K562 (cell line): Measurements from ENCODE around the gene SPTBN2. TPM values are rescaled to one million over a fixed set of nuclear protein-coding genes. Genes with fewer than 3 reads are reported as not detected.
A peak's percentile ranks its signal among the peaks of the same experiment; 100 is the strongest.

ENCODE experiments used
- BMI1 ChIP-seq: fragments of 150-350 bp; IDR thresholded peaks from 2 replicates; pipeline ENCODE4 v1.6.1; 2014; ENCODE audit warnings: low read length
- CAMTA2 ChIP-seq: fragments of 250-450 bp; sonication (Bioruptor Pico); conservative IDR thresholded peaks from 2 replicates; pipeline ENCODE4 v1.5.1; 2022
- ELF1 ChIP-seq: fragments of 200-800 bp; sonication (Bioruptor generic); IDR thresholded peaks from 2 replicates; pipeline ENCODE4 v1.6.1; 2016; ENCODE audit warnings: missing genetic modification characterization, missing compliant biosample characterization
- ETS2 ChIP-seq: IDR thresholded peaks from 2 replicates; pipeline ENCODE4 v1.6.1; 2016; ENCODE audit warnings: borderline replicate concordance, missing genetic modification characterization, mild to moderate bottlenecking, moderate library complexity, missing compliant biosample characterization; ENCODE audit not compliant: poor library complexity, severe bottlenecking
- KDM1A ChIP-seq, 2 experiments: fragments of 450-650 bp; IDR thresholded peaks; 2 replicates each; pipeline ENCODE4 v1.6.1; 2016; ENCODE audit warnings: mild to moderate bottlenecking in 2 of 2
- KDM5B ChIP-seq: fragments of 200-600 bp; sonication (generic); IDR thresholded peaks from 2 replicates; pipeline ENCODE4 v1.6.1; 2012; ENCODE audit warnings: low read depth, mild to moderate bottlenecking, moderate library complexity, low read length, control low read depth, inconsistent platforms; ENCODE audit not compliant: insufficient replicate concordance
- NCOA1 ChIP-seq: fragments of 450-650 bp; IDR thresholded peaks from 2 replicates; pipeline ENCODE4 v1.6.1; 2016; ENCODE audit warnings: low read depth
- NONO ChIP-seq, 2 experiments: fragments of 200-400 bp in 1 of 2; fragments of 450-650 bp in 1 of 2; formaldehyde crosslinking in 1 of 2; IDR thresholded peaks; 2 replicates each; pipeline ENCODE4 v1.6.1; 2017; ENCODE audit warnings: low read depth in 2 of 2, mild to moderate bottlenecking in 2 of 2, moderate library complexity in 2 of 2, low read length in 1 of 2
- NR2C2 ChIP-seq, 2 experiments: fragments of 200-800 bp in 1 of 2; sonication (Bioruptor generic) in 1 of 2; sonication (generic) in 1 of 2; formaldehyde crosslinking in 1 of 2; IDR thresholded peaks; 2 replicates each; pipeline versions ENCODE4 v1.6.1 to v1.8.0; 2016 to 2022; ENCODE audit warnings: mild to moderate bottlenecking in 1 of 2, missing compliant biosample characterization in 1 of 2, missing genetic modification characterization in 1 of 2, missing genetic modification reagents in 1 of 2
- POLR3A ChIP-seq: IDR thresholded peaks from 2 replicates; pipeline ENCODE4 v1.6.1; 2011; ENCODE audit warnings: borderline replicate concordance, mild to moderate bottlenecking, moderate library complexity; ENCODE audit not compliant: insufficient read length, insufficient read depth; ENCODE audit errors: extremely low read depth
- RBM15 ChIP-seq: fragments of 200-400 bp; formaldehyde crosslinking; IDR thresholded peaks from 2 replicates; pipeline ENCODE4 v1.6.1; 2018; ENCODE audit warnings: mild to moderate bottlenecking, low read length, moderate library complexity; ENCODE audit not compliant: insufficient read depth
- TBL1XR1 ChIP-seq, 2 experiments: IDR thresholded peaks; 2 replicates each; pipeline ENCODE4 v1.6.1; 2012; ENCODE audit warnings: improper control_type of control experiment in 2 of 2, low read length in 2 of 2, mild to moderate bottlenecking in 1 of 2
- THAP12 ChIP-seq: fragments of 250-450 bp; sonication (Bioruptor Pico); IDR thresholded peaks from 2 replicates; pipeline ENCODE4 v1.9.0; 2021; ENCODE audit warnings: mild to moderate bottlenecking, inconsistent platforms
- ZBTB8A ChIP-seq: fragments of 450-650 bp; IDR thresholded peaks from 2 replicates; pipeline ENCODE4 v1.6.1; 2018; ENCODE audit warnings: mild to moderate bottlenecking, moderate library complexity; ENCODE audit not compliant: partially characterized antibody
- ZNF197 ChIP-seq: fragments of 200-800 bp; sonication (Bioruptor generic); IDR thresholded peaks from 2 replicates; pipeline ENCODE4 v1.6.1; 2016; ENCODE audit warnings: low read depth, missing genetic modification characterization, missing compliant biosample characterization
- ZNF79 ChIP-seq: fragments of 250-450 bp; sonication (Bioruptor Pico); IDR thresholded peaks from 2 replicates; pipeline ENCODE4 v1.4.0; 2020; ENCODE audit warnings: low read depth, mild to moderate bottlenecking, moderate library complexity
- polyA plus RNA-seq, 8 experiments: library from polyadenylated mRNA; depleted of rRNA in 4 of 8; stranded (reverse) in 5 of 8; unstranded in 3 of 8; fragments of >200 nt; fragmentation: Nextera tagmentation in 2 of 8; fragmentation: Illumina TruSeq in 1 of 8; extraction: Ambion mirVana in 2 of 8; extraction: Trizol in 1 of 8; gene quantifications; 2 replicates each; pipeline versions ENCODE4 v1.2.1 to v1.2.3, GENCODE V29; 2011 to 2014; ENCODE audit warnings: inconsistent platforms in 1 of 8, missing spikeins in 1 of 8
- total RNA-seq, 7 experiments: library from RNA; depleted of rRNA in 6 of 7; stranded (reverse); fragments of >200 nt in 6 of 7; fragmentation: Illumina TruSeq in 2 of 7; extraction: Trizol in 2 of 7; gene quantifications; 2 replicates each; pipeline versions ENCODE4 v1.2.1 to v1.2.3, GENCODE V29; 2011 to 2021; ENCODE audit warnings: low replicate concordance in 1 of 7
- TF ChIP-seq, protein P1 (sequence below): sonication (generic); formaldehyde crosslinking; IDR thresholded peaks from 2 replicates; pipeline ENCODE4 v1.8.1; 2023; ENCODE audit warnings: missing genetic modification reagents, mild to moderate bottlenecking, borderline replicate concordance

Gene SPTBN2
- total and polyA plus RNA-seq, 9 of the 15 experiments (the other 6 are each of a cell fraction or from before 2014, with no cell fraction given) = 0.38 to 56.5 (median 19.7) TPM

GRCh38 chr11:66701432-66702240 lies 27.4 kb downstream of the SPTBN2 start (continued):
- TF ChIP-seq, protein P1, sequence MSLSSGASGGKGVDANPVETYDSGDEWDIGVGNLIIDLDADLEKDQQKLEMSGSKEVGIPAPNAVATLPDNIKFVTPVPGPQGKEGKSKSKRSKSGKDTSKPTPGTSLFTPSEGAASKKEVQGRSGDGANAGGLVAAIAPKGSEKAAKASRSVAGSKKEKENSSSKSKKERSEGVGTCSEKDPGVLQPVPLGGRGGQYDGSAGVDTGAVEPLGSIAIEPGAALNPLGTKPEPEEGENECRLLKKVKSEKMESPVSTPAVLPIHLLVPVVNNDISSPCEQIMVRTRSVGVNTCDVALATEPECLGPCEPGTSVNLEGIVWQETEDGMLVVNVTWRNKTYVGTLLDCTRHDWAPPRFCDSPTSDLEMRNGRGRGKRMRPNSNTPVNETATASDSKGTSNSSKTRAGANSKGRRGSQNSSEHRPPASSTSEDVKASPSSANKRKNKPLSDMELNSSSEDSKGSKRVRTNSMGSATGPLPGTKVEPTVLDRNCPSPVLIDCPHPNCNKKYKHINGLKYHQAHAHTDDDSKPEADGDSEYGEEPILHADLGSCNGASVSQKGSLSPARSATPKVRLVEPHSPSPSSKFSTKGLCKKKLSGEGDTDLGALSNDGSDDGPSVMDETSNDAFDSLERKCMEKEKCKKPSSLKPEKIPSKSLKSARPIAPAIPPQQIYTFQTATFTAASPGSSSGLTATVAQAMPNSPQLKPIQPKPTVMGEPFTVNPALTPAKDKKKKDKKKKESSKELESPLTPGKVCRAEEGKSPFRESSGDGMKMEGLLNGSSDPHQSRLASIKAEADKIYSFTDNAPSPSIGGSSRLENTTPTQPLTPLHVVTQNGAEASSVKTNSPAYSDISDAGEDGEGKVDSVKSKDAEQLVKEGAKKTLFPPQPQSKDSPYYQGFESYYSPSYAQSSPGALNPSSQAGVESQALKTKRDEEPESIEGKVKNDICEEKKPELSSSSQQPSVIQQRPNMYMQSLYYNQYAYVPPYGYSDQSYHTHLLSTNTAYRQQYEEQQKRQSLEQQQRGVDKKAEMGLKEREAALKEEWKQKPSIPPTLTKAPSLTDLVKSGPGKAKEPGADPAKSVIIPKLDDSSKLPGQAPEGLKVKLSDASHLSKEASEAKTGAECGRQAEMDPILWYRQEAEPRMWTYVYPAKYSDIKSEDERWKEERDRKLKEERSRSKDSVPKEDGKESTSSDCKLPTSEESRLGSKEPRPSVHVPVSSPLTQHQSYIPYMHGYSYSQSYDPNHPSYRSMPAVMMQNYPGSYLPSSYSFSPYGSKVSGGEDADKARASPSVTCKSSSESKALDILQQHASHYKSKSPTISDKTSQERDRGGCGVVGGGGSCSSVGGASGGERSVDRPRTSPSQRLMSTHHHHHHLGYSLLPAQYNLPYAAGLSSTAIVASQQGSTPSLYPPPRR (CRISPR knock-in tag) = no peak
- TF ChIP-seq BMI1 (no peak), THAP12 (CRISPR knock-in tag) (no peak), POLR3A (no peak), RBM15 (no peak), CAMTA2 (CRISPR knock-in tag) (no peak), ETS2 (tag) (no peak), ZBTB8A (no peak), KDM5B (no peak), ZNF197 (CRISPR knock-in tag) (no peak; the same call in 1 of the 2 replicates), KDM1A (IDR thresholded peaks at IDR 0.05) (peak; percentile 94), TBL1XR1 (IDR thresholded peaks at IDR 0.05; ENCODE audit: low read length in 2 of 2) (peak; percentile 55 to 81; a peak in 3 of 4 replicates), NCOA1 (peak; percentile 88), ZNF79 (CRISPR knock-in tag) (no peak), NR2C2 (CRISPR knock-in tag; IDR thresholded peaks at IDR 0.05) (no peak), NR2C2 (tag; IDR thresholded peaks at IDR 0.05) (peak; percentile 83), NONO (IDR thresholded peaks at IDR 0.05; ENCODE audit: low read depth in 2 of 2, low read length in 1 of 2) (no peak), ELF1 (tag) (no peak)
